NCI-H2107 (cell line): ENCODE results near the gene TMEM125.

Experiments used
- DNase-seq: peaks from one replicate; lab custom pipeline; 2025; lab: John Stamatoyannopoulos, UW

Gene TMEM125

DNA sequence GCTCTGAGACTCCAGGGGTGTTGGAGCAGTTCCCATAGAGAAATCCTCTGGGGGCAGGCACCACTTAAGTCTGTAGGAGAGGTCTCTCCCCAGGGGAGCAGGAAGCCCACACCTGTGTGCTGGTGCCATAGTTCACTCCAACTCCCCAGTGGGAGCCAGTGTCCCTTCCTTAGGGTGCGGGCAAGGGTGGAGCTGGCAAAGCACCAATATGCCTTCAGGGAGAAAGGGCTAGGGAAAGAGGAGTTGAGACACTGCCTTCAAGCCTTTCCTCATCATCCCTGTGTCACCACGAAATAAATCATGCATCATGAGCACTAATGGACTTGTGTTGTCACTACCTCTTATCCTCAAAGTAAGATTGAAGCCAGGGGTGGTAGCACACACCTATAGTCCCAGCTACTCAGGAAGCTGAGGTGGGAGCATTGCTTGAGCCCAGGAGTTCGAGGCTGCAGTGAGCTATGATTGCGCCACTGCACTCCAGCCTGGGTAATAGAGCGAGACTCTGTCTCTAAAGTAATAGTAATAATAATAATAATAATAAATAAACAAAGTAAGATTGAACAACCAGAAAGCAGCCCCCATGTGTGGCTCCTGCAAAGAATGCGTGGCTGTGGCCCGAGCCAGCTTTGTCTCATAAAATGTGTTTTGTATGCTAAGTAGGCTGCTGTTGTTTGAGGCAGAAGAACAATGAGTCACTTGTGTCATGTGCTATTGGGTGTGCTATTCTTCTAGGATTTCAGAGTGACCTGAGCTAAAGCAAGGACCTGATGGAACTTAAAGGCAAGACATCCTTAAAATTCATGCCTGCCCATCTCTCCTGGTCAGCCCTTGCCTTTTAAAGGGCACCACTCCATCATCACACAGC is 24.3 kb downstream of the TMEM125 start:
- DNase-seq, result no peak

DNA sequence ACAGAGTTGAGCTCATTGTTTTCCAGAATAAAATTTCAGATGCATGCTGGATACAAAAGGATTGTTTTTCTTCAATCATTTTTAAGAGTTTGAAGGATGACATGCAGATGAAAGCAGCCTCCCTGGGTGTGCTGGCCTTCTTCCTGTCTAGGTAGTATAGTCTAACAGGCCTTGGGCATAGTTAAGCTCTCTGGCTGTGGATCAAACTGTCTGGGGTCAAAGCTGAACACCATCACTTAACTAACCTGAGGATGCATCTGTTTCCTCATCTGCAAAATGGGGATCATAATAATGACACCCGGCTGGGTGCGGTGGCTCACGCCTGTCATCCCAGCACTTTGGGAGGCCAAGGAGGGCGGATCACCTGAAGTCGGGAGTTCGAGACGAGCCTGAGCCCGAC is 25.0 kb downstream of the TMEM125 start:
- DNase-seq, result no peak

DNA sequence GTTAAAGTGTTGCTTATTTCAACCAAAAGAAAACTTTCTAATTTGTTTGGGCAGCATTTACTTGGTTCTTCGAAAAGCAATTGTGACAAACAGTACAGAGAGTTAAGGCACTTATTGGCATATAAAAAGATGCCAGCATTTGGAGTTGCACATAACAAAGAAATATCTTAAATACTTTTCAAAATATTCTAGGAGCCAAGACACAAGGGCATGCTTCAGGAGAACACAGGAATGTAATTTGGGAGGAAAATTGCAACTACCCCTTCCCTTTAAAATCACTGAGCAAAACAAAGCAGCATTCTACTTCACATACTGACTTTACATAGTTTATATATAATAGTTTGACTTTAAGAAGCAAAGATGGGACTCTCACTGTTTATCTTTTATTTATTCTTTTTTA is 26.4 kb downstream of the TMEM125 start:
- DNase-seq, result no peak

DNA sequence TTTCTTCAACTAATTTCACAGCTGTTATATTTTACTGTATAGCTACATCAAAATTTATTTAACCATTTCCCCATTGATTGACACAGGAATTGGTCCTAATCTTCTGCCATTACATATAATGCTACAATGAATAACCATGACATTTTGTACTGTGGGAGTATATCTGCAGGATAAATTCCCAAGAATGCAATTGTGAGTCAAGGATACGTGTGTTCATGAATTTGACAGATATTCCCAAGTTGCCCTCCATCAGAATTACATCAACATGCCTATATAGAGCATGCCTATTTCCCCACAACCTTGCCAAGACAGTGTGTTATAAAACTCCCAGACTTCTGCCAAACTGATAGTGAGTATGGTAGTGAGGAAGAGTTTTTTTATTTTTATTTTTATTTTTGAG is 28.3 kb downstream of the TMEM125 start:
- DNase-seq, result no peak

DNA sequence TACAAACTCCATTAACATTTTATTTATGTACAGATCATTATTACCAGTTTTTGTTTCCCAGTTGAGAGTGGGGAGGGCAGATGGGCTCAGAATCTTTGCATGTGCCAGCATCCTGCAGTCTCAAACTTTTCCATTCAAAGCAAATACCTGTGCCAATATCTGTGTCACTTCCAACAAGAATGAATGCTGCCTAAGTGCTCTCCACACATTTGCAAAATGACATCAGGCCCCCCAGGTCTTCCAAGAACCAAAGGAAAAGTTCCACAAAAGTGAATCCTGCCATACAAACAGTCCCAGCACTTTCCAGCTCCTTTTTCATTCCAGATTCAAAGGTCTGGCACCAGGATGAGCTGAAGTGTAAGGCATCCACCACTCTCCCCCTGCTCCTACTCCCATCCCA is 29.3 kb downstream of the TMEM125 start:
- no peak for DNase-seq

DNA sequence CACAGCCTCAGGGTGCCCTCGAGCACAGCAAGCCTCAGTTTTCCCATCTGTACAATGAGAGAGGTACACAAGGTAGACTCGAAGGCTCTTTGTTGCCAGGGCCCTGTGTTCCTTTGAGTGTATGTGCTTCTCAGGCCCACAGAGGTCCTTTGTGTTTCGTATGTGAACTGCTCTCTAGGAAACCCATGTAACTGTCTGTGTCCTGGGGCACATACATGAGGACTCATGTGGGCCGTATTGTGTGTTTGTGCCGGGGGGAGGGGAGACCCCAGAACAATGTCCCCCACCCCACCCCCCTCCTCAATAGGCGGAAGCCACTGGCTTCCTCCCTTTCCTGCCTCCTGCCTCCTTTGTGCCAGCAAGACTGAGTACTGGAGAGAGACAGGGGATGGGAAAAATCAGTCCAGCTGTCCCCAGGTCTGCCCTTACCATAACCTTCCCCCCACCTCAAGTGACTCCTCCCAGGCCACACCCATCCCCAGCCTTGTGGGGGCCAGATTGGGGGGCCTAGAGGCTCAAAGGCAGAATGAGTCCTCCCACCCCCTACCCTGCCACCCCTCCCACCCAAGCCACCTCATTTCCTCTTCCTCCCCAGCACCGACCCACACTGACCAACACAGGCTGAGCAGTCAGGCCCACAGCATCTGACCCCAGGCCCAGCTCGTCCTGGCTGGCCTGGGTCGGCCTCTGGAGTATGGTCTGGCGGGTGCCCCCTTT is 30.8 kb downstream of the TMEM125 start, which contains the start of gene TIE1:
Gene TIE1 (plus strand): TSS at position 605 of the 717 bp plus-strand sequence. CDS start 90 bp downstream, at position 695.
- DNase-seq, result no peak

DNA sequence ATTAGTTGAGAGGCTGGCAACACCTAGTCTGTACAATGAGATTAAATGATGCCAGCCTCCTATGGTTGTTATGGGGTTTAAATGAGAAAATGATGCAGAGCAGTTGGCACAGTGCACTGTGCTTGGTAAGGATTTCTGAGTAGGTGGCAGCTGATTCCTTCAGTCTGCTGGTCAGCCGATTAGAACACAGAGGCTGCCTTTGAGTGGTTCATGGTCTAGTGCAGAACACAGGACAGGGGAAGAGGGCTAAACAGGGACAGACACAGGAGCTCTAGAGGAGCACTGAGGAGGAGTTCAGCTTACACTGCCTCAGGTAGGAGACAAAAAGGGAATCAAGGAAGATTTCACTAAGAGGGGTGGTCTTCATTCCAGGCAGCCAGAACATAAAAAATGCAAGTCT is 32.4 kb downstream of the TMEM125 start:
- DNase-seq, result no peak

DNA sequence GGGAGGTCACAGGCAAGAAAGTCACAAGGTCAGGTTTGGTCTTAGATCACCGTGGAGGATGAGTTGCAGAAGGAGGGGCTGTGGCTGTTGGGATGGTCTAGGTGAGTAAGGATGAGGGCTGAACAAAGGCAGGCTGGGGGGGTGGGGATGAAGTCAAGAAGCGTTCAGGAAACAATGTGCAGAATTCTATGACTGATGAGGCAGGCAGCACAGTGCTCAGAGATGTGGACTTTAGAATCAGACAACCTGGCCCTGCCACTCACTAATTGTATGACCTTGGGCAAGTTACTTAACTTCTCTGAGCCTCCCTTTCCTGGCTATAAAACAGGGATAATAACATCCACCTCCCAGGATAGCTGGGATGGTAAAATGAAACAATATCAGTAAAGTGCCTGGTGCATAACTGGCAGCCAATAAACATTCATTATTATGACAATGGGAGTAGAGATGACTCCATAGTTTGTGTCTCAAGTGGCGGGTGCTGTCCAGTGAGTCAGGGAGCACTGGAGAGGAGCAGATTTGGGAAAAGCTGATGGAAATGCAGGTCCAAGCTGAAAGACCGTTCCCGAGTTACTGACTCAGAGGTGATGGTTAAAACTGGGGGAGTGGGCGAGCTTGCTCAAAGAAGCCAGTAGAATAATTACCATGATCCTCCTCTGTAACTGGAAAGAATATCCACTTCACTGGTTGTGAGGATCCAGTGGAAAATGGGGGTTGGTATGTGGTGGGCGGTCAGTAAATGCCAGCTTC is 33.1 kb downstream of the TMEM125 start:
- no peak for DNase-seq

DNA sequence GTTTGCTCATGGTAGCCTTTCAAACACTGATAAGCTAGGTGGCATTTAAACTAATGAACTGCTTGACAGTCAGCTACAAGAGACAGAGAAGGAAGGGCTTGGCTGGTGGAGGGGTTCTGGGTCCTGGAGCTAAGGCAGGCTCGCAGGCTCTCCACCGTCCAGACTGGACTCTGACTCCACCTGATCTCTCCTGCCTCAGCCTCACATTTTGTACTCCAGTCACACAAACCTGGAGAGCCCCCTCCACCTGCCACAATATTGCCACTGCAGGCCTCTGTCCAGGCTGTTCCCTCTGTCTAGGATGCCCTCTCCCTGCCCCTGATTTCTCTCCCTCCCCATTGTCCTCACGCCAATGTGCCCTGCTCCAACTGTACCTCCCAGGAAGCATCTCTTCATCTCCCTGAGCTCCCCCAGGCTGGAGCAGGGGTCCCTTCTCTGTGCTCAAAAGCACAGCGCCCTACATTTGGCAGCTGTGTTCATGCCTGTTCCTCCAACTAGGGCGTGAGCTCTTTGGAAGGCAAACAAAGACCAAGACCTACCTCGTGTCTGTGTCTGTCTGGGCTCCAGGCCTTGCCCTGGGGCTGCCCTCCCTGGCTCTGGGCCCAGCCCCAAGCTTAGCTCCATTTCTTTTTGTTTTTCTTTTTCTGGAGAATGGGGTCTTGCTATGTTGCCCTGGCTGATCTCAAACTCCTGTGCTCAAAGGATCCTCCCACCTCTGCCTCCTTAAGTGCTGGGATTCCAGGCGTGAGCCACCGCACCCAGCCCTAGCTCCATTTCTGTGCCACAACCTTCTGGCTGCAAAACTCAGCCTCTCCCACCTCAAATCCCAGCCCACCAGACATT is 33.9 kb downstream of the TMEM125 start:
- no peak for DNase-seq

DNA sequence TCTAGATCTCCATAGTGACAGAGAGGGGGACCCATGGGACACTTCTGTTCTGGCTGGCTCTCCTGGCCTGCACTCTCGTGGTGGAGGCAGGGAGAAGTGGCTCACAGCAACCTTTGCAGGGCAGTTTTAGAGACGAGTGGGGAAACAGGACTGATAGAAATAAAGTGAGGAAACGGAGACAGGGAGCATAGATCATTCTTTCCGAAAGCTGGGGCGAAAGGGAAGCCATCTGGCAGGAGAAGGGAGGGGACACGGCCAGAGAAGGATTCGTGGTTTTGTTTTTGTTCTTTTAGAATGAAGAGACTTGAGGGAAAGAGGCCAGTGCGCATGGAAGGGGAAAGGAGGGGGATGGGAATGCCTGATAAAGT is 34.5 kb downstream of the TMEM125 start:
- no peak for DNase-seq

DNA sequence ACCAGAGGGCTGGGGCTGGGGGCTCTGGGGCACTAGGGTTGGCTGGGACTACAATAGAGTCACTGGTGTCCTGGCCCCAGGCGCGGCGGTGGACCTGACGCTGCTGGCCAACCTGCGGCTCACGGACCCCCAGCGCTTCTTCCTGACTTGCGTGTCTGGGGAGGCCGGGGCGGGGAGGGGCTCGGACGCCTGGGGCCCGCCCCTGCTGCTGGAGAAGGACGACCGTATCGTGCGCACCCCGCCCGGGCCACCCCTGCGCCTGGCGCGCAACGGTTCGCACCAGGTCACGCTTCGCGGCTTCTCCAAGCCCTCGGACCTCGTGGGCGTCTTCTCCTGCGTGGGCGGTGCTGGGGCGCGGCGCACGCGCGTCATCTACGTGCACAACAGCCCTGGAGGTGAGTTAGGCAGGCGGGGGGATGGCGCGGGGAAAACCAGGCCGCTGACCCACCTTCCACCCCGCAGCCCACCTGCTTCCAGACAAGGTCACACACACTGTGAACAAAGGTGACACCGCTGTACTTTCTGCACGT is 35.1 kb downstream of the TMEM125 start:
- no peak for DNase-seq

DNA sequence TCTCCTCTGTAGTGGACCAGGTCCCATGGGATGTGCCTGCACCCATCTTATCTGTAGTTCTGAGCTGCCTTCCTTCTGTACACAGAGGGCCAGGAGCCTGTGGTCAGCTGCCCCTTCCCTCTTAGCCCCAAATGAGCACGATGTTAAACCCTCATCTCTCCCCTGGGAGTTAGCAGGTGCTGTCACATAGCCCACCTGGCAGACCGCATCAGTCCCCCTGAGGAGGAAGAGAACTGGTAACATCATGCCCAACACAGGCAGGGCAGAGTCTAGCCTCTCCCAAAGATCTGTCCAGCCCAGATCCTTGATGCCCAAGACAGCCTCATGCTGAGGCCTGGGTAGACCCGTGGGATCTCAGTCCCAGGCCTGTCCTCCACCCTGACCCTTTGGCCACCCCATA is 35.7 kb downstream of the TMEM125 start:
- no peak for DNase-seq

DNA sequence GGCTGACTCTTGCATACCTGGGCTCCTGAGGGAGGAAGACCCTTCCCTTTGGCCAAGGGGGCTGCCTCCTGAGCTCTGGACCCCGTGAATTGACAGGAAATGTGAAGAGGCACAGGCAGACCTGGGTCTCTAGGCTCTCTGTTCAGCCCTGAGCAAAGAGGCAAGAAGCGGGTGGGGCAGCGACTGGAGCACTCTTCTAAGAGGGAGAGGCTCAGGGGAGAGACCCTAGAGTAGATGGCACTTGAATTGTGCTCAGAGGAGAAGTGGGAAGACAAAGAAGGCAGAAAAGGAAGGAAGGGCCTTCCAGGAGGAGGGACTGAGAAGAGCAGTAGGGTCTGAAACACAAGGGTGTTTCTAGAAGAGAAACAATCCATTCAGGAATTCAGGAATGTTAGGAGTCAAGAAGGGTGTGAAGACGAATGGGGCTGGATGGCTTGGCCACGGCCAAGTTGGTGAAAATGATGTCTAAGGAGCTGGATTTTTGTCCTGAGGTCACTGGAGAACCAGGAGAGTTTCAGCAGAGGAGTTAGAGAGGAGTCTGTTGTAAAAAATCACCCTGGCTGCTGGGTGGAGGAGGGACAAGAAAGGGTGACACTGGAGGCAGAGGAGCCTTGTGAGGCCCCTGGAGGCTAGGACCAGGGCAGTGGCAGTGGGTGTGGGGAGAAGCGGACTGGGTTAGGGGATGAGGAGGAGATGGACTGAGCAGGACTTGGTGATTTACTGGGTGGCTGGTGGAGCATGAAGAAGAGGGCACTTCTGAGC is 36.3 kb downstream of the TMEM125 start:
- DNase-seq, result no peak

DNA sequence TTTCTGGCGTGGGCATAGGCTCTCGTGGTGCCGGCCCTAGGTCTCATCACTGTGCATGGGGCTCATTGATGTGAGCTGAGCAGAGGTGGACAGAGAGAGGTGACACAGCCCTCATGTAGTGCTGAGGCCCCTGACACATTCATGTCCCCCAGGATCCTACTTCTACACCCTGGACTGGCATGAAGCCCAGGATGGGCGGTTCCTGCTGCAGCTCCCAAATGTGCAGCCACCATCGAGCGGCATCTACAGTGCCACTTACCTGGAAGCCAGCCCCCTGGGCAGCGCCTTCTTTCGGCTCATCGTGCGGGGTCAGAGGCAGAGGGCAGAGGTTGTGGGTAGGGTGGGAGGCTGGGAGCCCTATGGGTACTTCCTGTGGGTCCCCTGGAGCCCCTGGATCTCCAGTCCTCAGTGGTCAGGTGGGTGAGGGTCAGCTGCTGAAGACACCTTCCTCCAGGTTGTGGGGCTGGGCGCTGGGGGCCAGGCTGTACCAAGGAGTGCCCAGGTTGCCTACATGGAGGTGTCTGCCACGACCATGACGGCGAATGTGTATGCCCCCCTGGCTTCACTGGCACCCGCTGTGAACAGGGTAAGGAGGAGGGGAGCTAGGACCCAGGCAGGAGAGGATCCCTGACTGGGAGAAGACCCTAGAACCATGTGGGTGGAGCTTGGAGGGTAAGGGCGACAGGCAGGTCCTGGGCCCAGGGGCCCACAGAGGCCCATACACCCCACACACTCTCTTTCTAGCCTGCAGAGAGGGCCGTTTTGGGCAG is 37.1 kb downstream of the TMEM125 start:
- DNase-seq, result no peak

DNA sequence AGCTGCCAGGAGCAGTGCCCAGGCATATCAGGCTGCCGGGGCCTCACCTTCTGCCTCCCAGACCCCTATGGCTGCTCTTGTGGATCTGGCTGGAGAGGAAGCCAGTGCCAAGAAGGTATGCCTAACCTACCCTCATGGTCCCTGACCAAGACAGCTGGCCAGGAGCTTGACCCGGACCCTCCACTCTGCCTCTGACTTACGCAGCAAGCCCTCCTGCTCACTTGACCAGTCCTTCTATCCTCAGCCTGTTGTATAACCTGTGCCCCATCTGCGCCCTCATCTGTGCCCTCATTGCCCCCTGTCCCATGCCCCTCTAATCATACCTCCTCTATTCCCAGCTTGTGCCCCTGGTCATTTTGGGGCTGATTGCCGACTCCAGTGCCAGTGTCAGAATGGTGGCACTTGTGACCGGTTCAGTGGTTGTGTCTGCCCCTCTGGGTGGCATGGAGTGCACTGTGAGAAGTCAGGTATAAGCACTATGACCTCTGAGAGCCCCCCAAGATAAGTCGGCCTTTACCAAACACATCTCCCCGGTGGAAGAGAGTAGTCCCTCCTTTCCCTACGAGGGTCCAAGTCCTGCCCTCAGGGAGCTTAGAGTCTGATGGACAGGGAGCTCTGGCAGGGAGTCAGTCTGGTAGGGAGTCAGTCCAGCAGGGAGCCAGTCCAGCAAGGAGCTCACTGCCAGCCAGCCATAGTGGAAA is 37.8 kb downstream of the TMEM125 start:
- DNase-seq, result no peak

DNA sequence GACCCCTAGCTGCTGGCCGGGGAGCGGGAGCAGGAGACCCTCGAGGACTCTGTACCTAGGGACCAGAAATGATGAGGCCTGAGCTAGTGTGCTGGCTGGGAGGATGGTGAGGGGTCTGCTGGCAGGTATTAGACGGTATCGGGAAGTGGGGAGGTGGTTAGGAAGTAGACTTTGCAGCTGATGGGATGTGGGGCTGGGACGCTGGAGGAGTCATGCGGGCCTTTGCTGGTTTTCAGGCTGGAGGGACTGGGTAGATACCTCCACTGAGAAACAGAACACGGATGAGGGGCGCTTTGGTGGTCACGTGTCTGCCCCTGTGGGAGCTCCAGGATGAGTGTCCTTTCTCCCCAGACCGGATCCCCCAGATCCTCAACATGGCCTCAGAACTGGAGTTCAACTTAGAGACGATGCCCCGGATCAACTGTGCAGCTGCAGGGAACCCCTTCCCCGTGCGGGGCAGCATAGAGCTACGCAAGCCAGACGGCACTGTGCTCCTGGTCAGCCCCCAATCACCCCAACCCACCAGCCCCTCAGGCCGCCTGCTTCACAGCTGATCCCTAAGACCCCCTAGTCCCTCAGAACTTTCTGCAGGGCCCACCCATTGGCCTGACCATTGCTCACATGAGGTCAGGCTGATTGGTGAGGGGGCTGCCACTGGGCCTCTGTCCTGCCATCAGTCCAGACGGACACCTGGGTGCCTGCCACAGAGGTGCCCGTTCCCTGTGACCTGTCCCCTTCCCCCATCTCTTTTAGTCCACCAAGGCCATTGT is 39.0 kb downstream of the TMEM125 start:
- DNase-seq, result no peak

DNA sequence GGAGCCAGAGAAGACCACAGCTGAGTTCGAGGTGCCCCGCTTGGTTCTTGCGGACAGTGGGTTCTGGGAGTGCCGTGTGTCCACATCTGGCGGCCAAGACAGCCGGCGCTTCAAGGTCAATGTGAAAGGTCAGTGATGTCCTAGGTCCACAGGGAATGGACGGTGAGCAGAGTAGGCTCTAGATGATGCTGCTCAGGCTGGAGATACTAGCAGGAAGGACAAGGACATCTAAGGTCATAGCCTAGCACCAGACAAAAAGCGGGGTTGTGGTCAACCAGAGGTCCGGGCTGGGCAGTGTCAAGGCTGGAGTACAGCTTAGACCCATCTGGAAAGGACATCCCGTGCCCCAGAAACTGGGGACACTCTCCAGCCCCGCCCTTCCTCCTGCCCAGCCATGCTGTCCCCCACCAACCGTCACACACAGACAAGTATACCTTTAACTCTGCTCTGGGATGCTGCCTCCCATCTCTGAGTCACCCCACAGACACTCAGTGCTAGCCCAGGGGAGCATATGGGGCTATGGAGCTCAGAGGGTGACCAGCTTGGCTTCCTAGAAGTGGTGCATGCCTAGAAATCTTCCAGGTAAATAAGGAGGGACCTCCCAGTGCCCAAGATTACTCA is 39.7 kb downstream of the TMEM125 start:
- no peak for DNase-seq

DNA sequence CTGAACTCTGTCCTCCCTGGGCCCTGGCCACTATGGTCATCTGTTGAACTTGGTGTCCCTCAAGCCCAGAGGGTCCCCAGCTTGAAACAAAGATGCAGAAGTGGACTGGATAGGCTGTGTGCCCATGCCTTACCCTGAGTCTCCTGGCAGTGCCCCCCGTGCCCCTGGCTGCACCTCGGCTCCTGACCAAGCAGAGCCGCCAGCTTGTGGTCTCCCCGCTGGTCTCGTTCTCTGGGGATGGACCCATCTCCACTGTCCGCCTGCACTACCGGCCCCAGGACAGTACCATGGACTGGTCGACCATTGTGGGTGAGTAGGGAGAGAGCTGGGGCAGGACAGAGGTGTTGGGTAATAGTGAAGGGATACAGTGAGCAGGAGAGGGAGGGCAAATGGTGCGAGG is 41.7 kb downstream of the TMEM125 start:
- no peak for DNase-seq
